ENCODE data around the gene FGD3. TPM values are rescaled to one million over a fixed set of nuclear protein-coding genes. Genes with fewer than 3 reads are reported as not detected.
A peak's percentile ranks its signal among the peaks of the same experiment; 100 is the strongest.

FGD3 gene
- total and polyA plus RNA-seq, 2 of the 8 experiments (the other 6 are each of a cell fraction or from before 2014, with no cell fraction given), result 1.4 to 1.9 TPM

DNA sequence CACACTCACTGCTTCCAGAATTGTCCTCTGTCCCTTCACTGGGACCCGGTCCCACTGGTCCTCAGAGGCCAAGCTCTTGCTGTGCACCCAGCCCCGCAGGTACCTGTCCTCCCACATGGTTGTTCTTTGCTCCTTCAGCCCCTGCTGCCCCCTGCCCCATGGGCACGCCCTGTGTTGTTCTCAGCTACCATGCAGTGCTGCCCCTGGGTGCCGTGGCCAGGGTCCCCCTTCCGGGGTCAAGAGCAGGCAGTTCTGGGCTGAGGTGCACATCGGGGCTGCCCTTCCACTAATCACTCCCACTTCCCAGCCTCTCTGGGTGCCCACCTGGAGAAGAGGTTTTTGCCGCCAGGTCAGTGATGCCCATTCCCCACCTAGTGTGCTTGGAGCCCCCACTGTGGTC is 79.3 kb downstream of the FGD3 start:
- H3K4me3 ChIP-seq (ENCODE audit: extremely low read depth in 1 of 4, insufficient read depth in 2 of 4, low read depth in 3 of 4, low read length in 4 of 4), result no peak overlapping the region
- H3K18ac ChIP-seq (ENCODE audit: extremely low read depth, low read length), result no peak overlapping the region
- H2AK5ac ChIP-seq (ENCODE audit: low read depth, low read length), result no peak overlapping the region
- no peak overlapping the region for H2AFZ ChIP-seq (ENCODE audit: low read length)
- no peak overlapping the region for H3K9ac ChIP-seq (replicated peaks in 1 of 4; ENCODE audit: extremely low read depth in 1 of 4, low read depth in 3 of 4, low read length in 3 of 4)
- no peaks in the 10 kb centered on the region for H3K79me1 ChIP-seq (ENCODE audit: low read depth, low read length)
- H4K8ac ChIP-seq (ENCODE audit: extremely low read depth, insufficient read depth, low read length), result 0 out of 2 replicates have a peak overlapping the region, but pooled peaks have one; percentile 51
- DNase-seq (ENCODE audit: low read depth in 1 of 2, low spot score in 2 of 2) (no peak), FAIRE-seq (no peak)
- no peak overlapping the region for H3K23ac ChIP-seq (ENCODE audit: insufficient read length)
- no peaks in the 10 kb centered on the region for H3K9me3 ChIP-seq (ENCODE audit: insufficient read depth in 2 of 2, low read depth in 1 of 2, low read length in 1 of 2)
- H3K79me2 ChIP-seq (ENCODE audit: control insufficient read depth in 1 of 2, insufficient read depth in 2 of 2, low read length in 2 of 2), result no peaks in the 10 kb centered on the region
- no peak overlapping the region for H2BK120ac ChIP-seq (replicated peaks; ENCODE audit: low read depth, low read length)
- CTCF ChIA-PET (ENCODE audit: partially characterized antibody), result interaction anchor here (0.9 to 3.9 kb wide), 5 partner anchors 10 to 82 kb away, joined by 3 to 28 read pairs (median 8); no protein-coding TSS in a partner anchor
- no peaks in the 10 kb centered on the region; a peak in 1 of 7 replicates for H3K27me3 ChIP-seq (replicated peaks in 1 of 4; ENCODE audit: control insufficient read depth in 3 of 4, extremely low read depth in 1 of 4, insufficient read depth in 3 of 4, low read length in 3 of 4)
- H4K20me1 ChIP-seq (replicated peaks in 1 of 2; ENCODE audit: control insufficient read depth in 1 of 2, insufficient read depth in 2 of 2, low read length in 2 of 2), result peaks cover 0 to 3% of the 10 kb centered on the region in 2 experiments
- no peak overlapping the region for H4K5ac ChIP-seq (ENCODE audit: insufficient read length, low read depth, low read length)
- POLR2A ChIA-PET (ENCODE audit: partially characterized antibody), result interaction anchor here (1.0 kb wide), 2 partner anchors 13 to 33 kb away, joined by 3 to 5 read pairs; no protein-coding TSS in a partner anchor
- no peak overlapping the region for H3K27ac ChIP-seq (ENCODE audit: low read depth, low read length)
- 88% methylated on average over 5 of the region's 7 CpGs; no CpG with 5 or more reads in 1 of the 2 experiments for WGBS, 2 experiments (ENCODE audit: extremely low coverage in 1 of 2, insufficient coverage in 1 of 2, insufficient read length in 1 of 2, insufficient replicate concordance in 2 of 2, low coverage in 1 of 2, low lambda C conversion rate in 2 of 2, missing lambda C conversion rate in 1 of 2)
- no peak overlapping the region for H2BK12ac ChIP-seq (ENCODE audit: low read depth, low read length)
- H2BK20ac ChIP-seq (ENCODE audit: low read length), result no peak overlapping the region
- H3K4me1 ChIP-seq (replicated peaks in 1 of 4; ENCODE audit: control insufficient read depth in 3 of 4, insufficient read depth in 4 of 4, low read length in 3 of 4), result no peaks in the 10 kb centered on the region; a peak in 1 of 7 replicates
- no peak overlapping the region for H3K4me2 ChIP-seq (ENCODE audit: insufficient read depth in 1 of 2, low read depth in 2 of 2, low read length in 2 of 2)
- H3K14ac ChIP-seq (ENCODE audit: insufficient read length), result no peak overlapping the region
- no peak overlapping the region for H3K4ac ChIP-seq (replicated peaks; ENCODE audit: insufficient read length, low read depth, low read length)
- no peak overlapping the region for H4K91ac ChIP-seq (replicated peaks; ENCODE audit: insufficient read length, low read length)
- no peak overlapping the region for H2BK15ac ChIP-seq (ENCODE audit: low read length)
- no peak overlapping the region for H3K56ac ChIP-seq (replicated peaks; ENCODE audit: insufficient read length, low read depth, low read length)
- no peak overlapping the region for H2BK5ac ChIP-seq (ENCODE audit: low read depth, low read length)
- peaks cover 5% of the 10 kb centered on the region; the same call in 1 of the 2 replicates for H3K23me2 ChIP-seq (ENCODE audit: low read depth, low read length)
- no peaks in the 10 kb centered on the region for H3K36me3 ChIP-seq (ENCODE audit: control insufficient read depth in 2 of 4, insufficient read depth in 4 of 4, low read length in 3 of 4)
- TF ChIP-seq TCF12 (IDR thresholded peaks at IDR 0.05; ENCODE audit: low read depth, low read length) (no peak), ASH2L (IDR thresholded peaks at IDR 0.05; ENCODE audit: low read length) (no peak), NRF1 (IDR thresholded peaks at IDR 0.05; ENCODE audit: low read depth, low read length) (no peak), CHD2 (IDR thresholded peaks at IDR 0.05; ENCODE audit: low read length) (no peak), POLR2A (IDR thresholded peaks at IDR 0.05; ENCODE audit: control extremely low read depth in 1 of 2, low read depth in 2 of 2, low read length in 2 of 2) (no peak), TAF7 (optimal IDR thresholded peaks at IDR 0.05; ENCODE audit: borderline replicate concordance, low read depth, low read length) (no peak), YY1 (IDR thresholded peaks at IDR 0.05; ENCODE audit: low read depth, low read length) (no peak), SP2 (IDR thresholded peaks at IDR 0.05; ENCODE audit: low read length) (no peak)
- TF ChIP-seq, protein P1, sequence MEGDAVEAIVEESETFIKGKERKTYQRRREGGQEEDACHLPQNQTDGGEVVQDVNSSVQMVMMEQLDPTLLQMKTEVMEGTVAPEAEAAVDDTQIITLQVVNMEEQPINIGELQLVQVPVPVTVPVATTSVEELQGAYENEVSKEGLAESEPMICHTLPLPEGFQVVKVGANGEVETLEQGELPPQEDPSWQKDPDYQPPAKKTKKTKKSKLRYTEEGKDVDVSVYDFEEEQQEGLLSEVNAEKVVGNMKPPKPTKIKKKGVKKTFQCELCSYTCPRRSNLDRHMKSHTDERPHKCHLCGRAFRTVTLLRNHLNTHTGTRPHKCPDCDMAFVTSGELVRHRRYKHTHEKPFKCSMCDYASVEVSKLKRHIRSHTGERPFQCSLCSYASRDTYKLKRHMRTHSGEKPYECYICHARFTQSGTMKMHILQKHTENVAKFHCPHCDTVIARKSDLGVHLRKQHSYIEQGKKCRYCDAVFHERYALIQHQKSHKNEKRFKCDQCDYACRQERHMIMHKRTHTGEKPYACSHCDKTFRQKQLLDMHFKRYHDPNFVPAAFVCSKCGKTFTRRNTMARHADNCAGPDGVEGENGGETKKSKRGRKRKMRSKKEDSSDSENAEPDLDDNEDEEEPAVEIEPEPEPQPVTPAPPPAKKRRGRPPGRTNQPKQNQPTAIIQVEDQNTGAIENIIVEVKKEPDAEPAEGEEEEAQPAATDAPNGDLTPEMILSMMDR (IDR thresholded peaks at IDR 0.05; ENCODE audit: control extremely low read depth in 1 of 3, insufficient read depth in 1 of 3, low read depth in 1 of 3, low read length in 3 of 3), result no peak

Data from H1 (cell line).